Spleen (tissue), 7 donors: ENCODE results near the gene VAV2.

Experiments used
- CTCF ChIP-seq, 11 experiments: fragments of 200-600 bp in 7 of 11; fragments of 450-650 bp in 4 of 11; sonication (generic) in 4 of 11; IDR thresholded peaks in 8 of 11; conservative IDR thresholded peaks in 3 of 11; 1 replicate in 7 of 11; 2 replicates in 4 of 11; pipeline versions ENCODE4 v1.4.0 to v1.8.0; 2016 to 2021; ENCODE audit warnings: antibody characterized with exemption in 11 of 11, inconsistent platforms in 4 of 11, mild to moderate bottlenecking in 1 of 11
- POLR2AphosphoS5 ChIP-seq, 3 donors: sonication (generic); formaldehyde crosslinking; IDR thresholded peaks; one replicate each; pipeline ENCODE4 v1.5.1; 2017; ENCODE audit warnings: antibody characterized with exemption in 3 of 3
- donor health status: DM: no; HTN: no; CAD: no; lungs with moderate emphysema.
- donor health status: DM: no; HTN: no; CAD: no.
- donor health status: DM: no; HTN: no; CAD: no.

- no peak for TF ChIP-seq CTCF (IDR thresholded peaks at IDR 0.05 in 8 of 11, conservative IDR thresholded peaks at IDR 0.05 in 3 of 11)
- peak in 1 of 3 donors; percentile 9 for TF ChIP-seq POLR2AphosphoS5 (IDR thresholded peaks at IDR 0.05)
Measured at GRCh38 chr9:134040176-134040565, 48.0 kb upstream of the VAV2 start.
